ENCODE data around the gene TFF2. TPM values are rescaled to one million over a fixed set of nuclear protein-coding genes. Genes with fewer than 3 reads are reported as not detected.

Gene TFF2
- total RNA-seq, 4 donors from 2014 or later: 0.68 TPM; not detected in 3

GRCh38 chr21:42367367-42368165 is 16.8 kb upstream of the TFF2 start:
- no peak for DNase-seq
- Histone ChIP-seq H3K36me3 (no peaks in the 10 kb centered on the region), H3K4me1 (peaks cover 0 to 23% (median 12%) of the 10 kb centered on the region in 4 donors), H3K27ac (peak overlapping the region in 3 of 4 donors; percentile 17 to 73 (median 73)), H3K27me3 (peaks cover 9% of the 10 kb centered on the region), H3K4me3 (no peak overlapping the region), H3K9me3 (no peaks in the 10 kb centered on the region)
- in situ Hi-C loops (cut with MboI; ENCODE audit: low pct_ligation_motif_present in 1 of 4, low pct_unique_long_range_greater_than_20kb in 1 of 4, low sequenced_read_pairs in 3 of 4): no loop called here
- no peak for TF ChIP-seq POLR2AphosphoS5 (IDR thresholded peaks at IDR 0.05)
- peak in 1 of 5 experiments; percentile 22 for TF ChIP-seq CTCF (IDR thresholded peaks at IDR 0.05)
- intact Hi-C loops (cut with DNase I; ENCODE audit: low total_unique reads): no loop called here
- WGBS, 2 donors (ENCODE audit: low coverage in 1 of 2): 79 to 81% methylated on average over 7 to 14 of the region's 14 CpGs

- WGBS, 2 donors (ENCODE audit: low coverage in 1 of 2): 47 to 70% methylated on average over 2 to 15 of the region's 19 CpGs
- no peaks in the 10 kb centered on the region for H3K9me3 ChIP-seq
- peak within 1 kb of the TSS; percentile 17 to 73 (median 56) for H3K27ac ChIP-seq
- peak; percentile 66 for DNase-seq
- H3K27me3 ChIP-seq: peaks cover 9% of the 10 kb centered on the region
- in situ Hi-C loops (cut with MboI; ENCODE audit: low pct_ligation_motif_present in 1 of 4, low pct_unique_long_range_greater_than_20kb in 1 of 4, low sequenced_read_pairs in 3 of 4) (no loop called here), intact Hi-C loops (cut with DNase I; ENCODE audit: low total_unique reads) (no loop called here)
- peaks cover 0 to 23% (median 12%) of the 10 kb centered on the region in 4 donors for H3K4me1 ChIP-seq
- H3K36me3 ChIP-seq: no peaks in the 10 kb centered on the region
- H3K4me3 ChIP-seq: no peak within 1 kb of the TSS
- TF ChIP-seq EP300 (IDR thresholded peaks at IDR 0.05; ENCODE audit: low read depth) (no peak), POLR2A (IDR thresholded peaks at IDR 0.05) (no peak), CTCF (IDR thresholded peaks at IDR 0.05) (no peak), POLR2AphosphoS5 (IDR thresholded peaks at IDR 0.05) (no peak)
Measured at GRCh38 chr21:42366292-42367010, 15.7 kb upstream of the TFF2 start, which contains the start of gene TFF1. TSS of gene TFF1 (minus strand) at chr21:42366535. CDS start at chr21:42366495, 40 bp downstream.

- H3K27me3 ChIP-seq: peaks cover 9% of the 10 kb centered on the region
- peak overlapping the region in 2 of 4 donors; percentile 8 to 73 for H3K27ac ChIP-seq
- in situ Hi-C loops (cut with MboI; ENCODE audit: low pct_ligation_motif_present in 1 of 4, low pct_unique_long_range_greater_than_20kb in 1 of 4, low sequenced_read_pairs in 3 of 4): no loop called here
- WGBS, 2 donors (ENCODE audit: low coverage in 1 of 2): 74% methylated on average over 6 of the region's 6 CpGs; no CpG with 5 or more reads in 1 of the 2 donors
- intact Hi-C loops (cut with DNase I; ENCODE audit: low total_unique reads): no loop called here
- no peak for DNase-seq
- no peaks in the 10 kb centered on the region for H3K36me3 ChIP-seq
- H3K4me1 ChIP-seq: peaks cover 0 to 23% (median 12%) of the 10 kb centered on the region in 4 donors
- H3K4me3 ChIP-seq: no peak overlapping the region
- no peak for TF ChIP-seq CTCF (IDR thresholded peaks at IDR 0.05)
- TF ChIP-seq POLR2A (IDR thresholded peaks at IDR 0.05): no peak
- no peak for TF ChIP-seq POLR2AphosphoS5 (IDR thresholded peaks at IDR 0.05)
- TF ChIP-seq EP300 (IDR thresholded peaks at IDR 0.05; ENCODE audit: low read depth): no peak
- H3K9me3 ChIP-seq: no peaks in the 10 kb centered on the region
Measured at GRCh38 chr21:42365770-42366169, 15.0 kb upstream of the TFF2 start.

- no peaks in the 10 kb centered on the region for H3K9me3 ChIP-seq
- TF ChIP-seq POLR2A (IDR thresholded peaks at IDR 0.05): no peak
- no peak for TF ChIP-seq POLR2AphosphoS5 (IDR thresholded peaks at IDR 0.05)
- TF ChIP-seq EP300 (IDR thresholded peaks at IDR 0.05; ENCODE audit: low read depth): no peak
- TF ChIP-seq CTCF (IDR thresholded peaks at IDR 0.05): no peak
- WGBS, 2 donors (ENCODE audit: low coverage in 1 of 2): 77% methylated on average over 13 of the region's 13 CpGs; no CpG with 5 or more reads in 1 of the 2 donors
Measured at GRCh38 chr21:42364304-42364865, 13.6 kb upstream of the TFF2 start.

More at GRCh38 chr21:42364304-42364865, 13.6 kb upstream of the TFF2 start:
- Histone ChIP-seq H3K4me1 (peaks cover 0 to 23% (median 12%) of the 10 kb centered on the region in 4 donors), H3K4me3 (no peak overlapping the region), H3K36me3 (no peaks in the 10 kb centered on the region), H3K27ac (no peak overlapping the region), H3K27me3 (peaks cover 9% of the 10 kb centered on the region)
- no peak for DNase-seq
- in situ Hi-C loops (cut with MboI; ENCODE audit: low pct_ligation_motif_present in 1 of 4, low pct_unique_long_range_greater_than_20kb in 1 of 4, low sequenced_read_pairs in 3 of 4): no loop called here
- intact Hi-C loops (cut with DNase I; ENCODE audit: low total_unique reads): no loop called here

All from transverse colon (tissue), 4 donors.